H9 (cell line): Measurements from ENCODE around the gene PREP. TPM values are rescaled to one million over a fixed set of nuclear protein-coding genes. Genes with fewer than 3 reads are reported as not detected.
A peak's percentile ranks its signal among the peaks of the same experiment; 100 is the strongest.

Experiments used
- DNase-seq: peaks from one replicate; pipeline ENCODE4 v3.0.0-alpha.2; 2017
- H2AFZ ChIP-seq: one replicate; pipeline ENCODE4 v1.6.1; 2013; ENCODE audit warnings: mild to moderate bottlenecking, low read length, control low read depth, moderate library complexity
- H2AK5ac ChIP-seq: 2 replicates; pipeline ENCODE4 v1.6.1; 2013; ENCODE audit warnings: low read length, control low read depth, mixed read lengths; ENCODE audit not compliant: insufficient read length
- H2BK120ac ChIP-seq: one replicate; pipeline ENCODE4 v1.6.1; 2013; ENCODE audit warnings: low read depth, mild to moderate bottlenecking, low read length, control low read depth, inconsistent platforms; ENCODE audit not compliant: poor library complexity, severe bottlenecking
- H2BK12ac ChIP-seq: 2 replicates; pipeline ENCODE4 v1.6.1; 2013; ENCODE audit warnings: low read length, control low read depth, mixed read lengths, low read depth; ENCODE audit not compliant: insufficient read length
- H2BK15ac ChIP-seq: 2 replicates; pipeline ENCODE4 v1.6.1; 2013; ENCODE audit warnings: low read depth, low read length, control low read depth
- H2BK20ac ChIP-seq: one replicate; pipeline ENCODE4 v1.6.1; 2013; ENCODE audit warnings: low read depth, mild to moderate bottlenecking, low read length, control low read depth, inconsistent platforms; ENCODE audit not compliant: poor library complexity, severe bottlenecking
- H2BK5ac ChIP-seq: 2 replicates; pipeline ENCODE4 v1.6.1; 2013; ENCODE audit warnings: low read length, control low read depth, mixed read lengths; ENCODE audit not compliant: insufficient read length
- H3K14ac ChIP-seq: 2 replicates; pipeline ENCODE4 v1.6.1; 2013; ENCODE audit warnings: low read length, control low read depth; ENCODE audit not compliant: insufficient read depth
- H3K18ac ChIP-seq: 2 replicates; pipeline ENCODE4 v1.6.1; 2013; ENCODE audit warnings: low read depth, mild to moderate bottlenecking, mixed read lengths, low read length, control low read depth; ENCODE audit not compliant: insufficient read length
- H3K23ac ChIP-seq: 2 replicates; pipeline ENCODE4 v1.6.1; 2013; ENCODE audit warnings: low read length, control low read depth, mixed read lengths, low read depth; ENCODE audit not compliant: insufficient read length
- H3K23me2 ChIP-seq: 2 replicates; pipeline ENCODE4 v1.6.1; 2013; ENCODE audit warnings: low read depth, mild to moderate bottlenecking, mixed read lengths, low read length, control low read depth; ENCODE audit not compliant: insufficient read length, poor library complexity, severe bottlenecking
- H3K27ac ChIP-seq: 2 replicates; pipeline ENCODE4 v1.5.1; 2013; ENCODE audit warnings: low read length, control low read depth, mixed read lengths, low read depth; ENCODE audit not compliant: insufficient read length
- H3K27me3 ChIP-seq: 2 replicates; pipeline ENCODE4 v1.6.1; 2013; ENCODE audit warnings: low read length, control low read depth, inconsistent platforms; ENCODE audit not compliant: insufficient read depth
- H3K4ac ChIP-seq: 2 replicates; pipeline ENCODE4 v1.6.1; 2013; ENCODE audit warnings: low read depth, mild to moderate bottlenecking, control low read depth, inconsistent platforms, low read length, moderate library complexity
- H3K4me1 ChIP-seq: 2 replicates; pipeline ENCODE4 v1.6.1; 2013; ENCODE audit warnings: low read length, control low read depth, inconsistent platforms; ENCODE audit not compliant: insufficient read depth
- H3K4me2 ChIP-seq: 2 replicates; pipeline ENCODE4 v1.6.1; 2013; ENCODE audit warnings: low read length, control low read depth, mixed read lengths; ENCODE audit not compliant: insufficient read length, insufficient read depth
- H3K56ac ChIP-seq: 2 replicates; pipeline ENCODE4 v1.6.1; 2013; ENCODE audit warnings: low read depth, mild to moderate bottlenecking, mixed read lengths, low read length, control low read depth; ENCODE audit not compliant: insufficient read length
- H3K79me1 ChIP-seq: 2 replicates; pipeline ENCODE4 v1.6.1; 2013; ENCODE audit warnings: low read depth, mild to moderate bottlenecking, moderate library complexity, low read length, control low read depth, inconsistent platforms; ENCODE audit not compliant: insufficient read depth, poor library complexity, severe bottlenecking
- H3K79me2 ChIP-seq: 2 replicates; pipeline ENCODE4 v1.6.1; 2013; ENCODE audit warnings: low read length, control low read depth, inconsistent platforms; ENCODE audit not compliant: insufficient read depth
- H3K9ac ChIP-seq: 2 replicates; pipeline ENCODE4 v1.6.1; 2013; ENCODE audit warnings: low read length, control low read depth, mixed read lengths; ENCODE audit not compliant: insufficient read length; ENCODE audit errors: extremely low read depth
- H3K9me3 ChIP-seq: one replicate; pipeline ENCODE4 v1.6.1; 2013; ENCODE audit warnings: low read depth, low read length, inconsistent platforms; ENCODE audit not compliant: control insufficient read depth
- H3T11ph ChIP-seq: one replicate; pipeline ENCODE4 v1.6.1; 2013; ENCODE audit warnings: mild to moderate bottlenecking, low read length, control low read depth, inconsistent platforms
- H4K20me1 ChIP-seq: one replicate; pipeline ENCODE4 v1.6.1; 2013; ENCODE audit not compliant: control insufficient read depth, insufficient read length, insufficient read depth
- H4K5ac ChIP-seq: 2 replicates; pipeline ENCODE4 v1.6.1; 2013; ENCODE audit warnings: low read depth, mild to moderate bottlenecking, mixed read lengths, low read length, control low read depth; ENCODE audit not compliant: insufficient read length
- H4K8ac ChIP-seq: replicated peaks from 2 replicates; pipeline ENCODE4 v1.6.1; 2013; ENCODE audit warnings: low read length, control low read depth, mixed read lengths, low read depth; ENCODE audit not compliant: insufficient read length
- H4K91ac ChIP-seq: 2 replicates; pipeline ENCODE4 v1.6.1; 2013; ENCODE audit warnings: low read depth, mild to moderate bottlenecking, moderate library complexity, mixed read lengths, low read length, control low read depth; ENCODE audit not compliant: insufficient read length
- H3K27ac Mint-ChIP-seq, 3 experiments: 2 replicates in 2 of 3; 3 replicates in 1 of 3; pipeline ENCODE4 v1.8.0; 2020 to 2021; ENCODE audit warnings: mixed read lengths in 3 of 3, mild to moderate bottlenecking in 1 of 3, moderate library complexity in 1 of 3
- H3K27me3 Mint-ChIP-seq: 2 replicates; pipeline ENCODE4 v1.8.0; 2021; ENCODE audit warnings: low read depth, mild to moderate bottlenecking, moderate library complexity, mixed read lengths
- H3K36me3 Mint-ChIP-seq, 3 experiments: 2 replicates in 2 of 3; 3 replicates in 1 of 3; pipeline ENCODE4 v1.8.0; 2020 to 2021; ENCODE audit warnings: low read depth in 3 of 3, mixed read lengths in 3 of 3; ENCODE audit not compliant: insufficient read depth in 1 of 3
- H3K4me1 Mint-ChIP-seq, 2 experiments: 2 replicates each; pipeline ENCODE4 v1.8.0; 2020; ENCODE audit warnings: mixed read lengths in 2 of 2
- H3K4me3 Mint-ChIP-seq, 2 experiments: 2 replicates in 1 of 2; 3 replicates in 1 of 2; pipeline ENCODE4 v1.8.0; 2020 to 2021; ENCODE audit warnings: mild to moderate bottlenecking in 2 of 2, mixed read lengths in 2 of 2, moderate library complexity in 1 of 2
- H3K9me3 Mint-ChIP-seq, 2 experiments: 2 replicates in 1 of 2; 3 replicates in 1 of 2; pipeline ENCODE4 v1.8.0; 2020; ENCODE audit warnings: mild to moderate bottlenecking in 2 of 2, mixed read lengths in 2 of 2, moderate library complexity in 1 of 2
- WGBS: extraction: QIAGEN DNeasy Blood & Tissue Kit; methylation state at CpG from one replicate; pipeline ENCODE4 v1.1.7; 2013; ENCODE audit warnings: missing lambda C conversion rate, low lambda C conversion rate, mixed read lengths; ENCODE audit not compliant: insufficient read length; ENCODE audit errors: extremely low coverage; 5-methylcytosine and 5-hydroxymethylcytosine counted together
- total RNA-seq: library from RNA; stranded (reverse); gene quantifications from 2 replicates; pipeline ENCODE4 v1.2.1, GENCODE V29; 2021
- TF ChIP-seq, protein P1 (sequence below): fragments of 200-600 bp; sonication (generic); conservative IDR thresholded peaks from 3 replicates; pipeline ENCODE4 v1.8.0; 2021; ENCODE audit warnings: antibody characterized with exemption, mild to moderate bottlenecking

The PREP gene
- total RNA-seq, 1 experiment from 2014 or later = 54.0 TPM

DNA sequence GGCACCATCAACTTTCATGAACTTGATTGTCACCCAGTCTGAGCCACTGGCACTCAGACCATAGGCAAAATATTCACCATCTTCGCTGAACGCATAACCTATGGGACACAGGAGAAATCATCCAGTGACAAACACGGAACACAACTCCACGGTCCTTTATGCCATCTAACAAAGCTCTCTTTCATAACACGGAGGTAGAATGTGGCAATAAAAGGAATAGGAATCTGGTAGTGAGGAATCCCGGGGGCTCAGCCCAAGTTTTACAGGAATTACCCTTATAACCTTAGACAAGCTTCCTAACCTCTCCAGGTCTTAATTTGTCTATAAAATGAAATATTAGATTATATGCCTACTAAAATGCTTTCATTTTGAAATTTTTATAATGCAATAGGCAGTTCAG lies 29.4 kb downstream of the PREP start:
- Histone ChIP-seq H3K56ac (no peak overlapping the region), H3K23me2 (no peaks in the 10 kb centered on the region), H3K9ac (no peak overlapping the region), H3K4ac (no peak overlapping the region), H4K5ac (no peak overlapping the region), H3K9me3 (no peaks in the 10 kb centered on the region), H2BK5ac (no peak overlapping the region), H3K4me2 (no peak overlapping the region), H2BK120ac (no peak overlapping the region), H3K79me2 (no peaks in the 10 kb centered on the region), H4K91ac (no peak overlapping the region), H3K18ac (no peak overlapping the region), H3T11ph (no peak overlapping the region), H2AK5ac (no peak overlapping the region), H2AFZ (no peak overlapping the region), H2BK12ac (no peak overlapping the region), H3K27me3 (no peaks in the 10 kb centered on the region), H2BK15ac (no peak overlapping the region), H2BK20ac (no peak overlapping the region), H3K14ac (no peak overlapping the region), H3K27ac (no peak overlapping the region), H4K8ac (no peak overlapping the region), H3K79me1 (no peaks in the 10 kb centered on the region), H4K20me1 (no peaks in the 10 kb centered on the region), H3K23ac (no peak overlapping the region), H3K4me1 (no peaks in the 10 kb centered on the region)
- H3K4me1 Mint-ChIP-seq = no peaks in the 10 kb centered on the region; a peak in 1 of 4 replicates
- H3K27ac Mint-ChIP-seq = peak overlapping the region in 1 of 3 experiments; percentile 87; a peak in 1 of 7 replicates
- no CpG with 5 or more reads among the region's 6 CpGs for WGBS
- no peaks in the 10 kb centered on the region for H3K9me3 Mint-ChIP-seq
- H3K27me3 Mint-ChIP-seq = no peaks in the 10 kb centered on the region
- no peak for DNase-seq
- H3K36me3 Mint-ChIP-seq = peaks cover 17 to 38% (median 33%) of the 10 kb centered on the region in 3 experiments
- TF ChIP-seq, protein P1, sequence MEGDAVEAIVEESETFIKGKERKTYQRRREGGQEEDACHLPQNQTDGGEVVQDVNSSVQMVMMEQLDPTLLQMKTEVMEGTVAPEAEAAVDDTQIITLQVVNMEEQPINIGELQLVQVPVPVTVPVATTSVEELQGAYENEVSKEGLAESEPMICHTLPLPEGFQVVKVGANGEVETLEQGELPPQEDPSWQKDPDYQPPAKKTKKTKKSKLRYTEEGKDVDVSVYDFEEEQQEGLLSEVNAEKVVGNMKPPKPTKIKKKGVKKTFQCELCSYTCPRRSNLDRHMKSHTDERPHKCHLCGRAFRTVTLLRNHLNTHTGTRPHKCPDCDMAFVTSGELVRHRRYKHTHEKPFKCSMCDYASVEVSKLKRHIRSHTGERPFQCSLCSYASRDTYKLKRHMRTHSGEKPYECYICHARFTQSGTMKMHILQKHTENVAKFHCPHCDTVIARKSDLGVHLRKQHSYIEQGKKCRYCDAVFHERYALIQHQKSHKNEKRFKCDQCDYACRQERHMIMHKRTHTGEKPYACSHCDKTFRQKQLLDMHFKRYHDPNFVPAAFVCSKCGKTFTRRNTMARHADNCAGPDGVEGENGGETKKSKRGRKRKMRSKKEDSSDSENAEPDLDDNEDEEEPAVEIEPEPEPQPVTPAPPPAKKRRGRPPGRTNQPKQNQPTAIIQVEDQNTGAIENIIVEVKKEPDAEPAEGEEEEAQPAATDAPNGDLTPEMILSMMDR = no peak
- no peak overlapping the region for H3K4me3 Mint-ChIP-seq
